Measurements from ENCODE around the gene HCN3.

DNA sequence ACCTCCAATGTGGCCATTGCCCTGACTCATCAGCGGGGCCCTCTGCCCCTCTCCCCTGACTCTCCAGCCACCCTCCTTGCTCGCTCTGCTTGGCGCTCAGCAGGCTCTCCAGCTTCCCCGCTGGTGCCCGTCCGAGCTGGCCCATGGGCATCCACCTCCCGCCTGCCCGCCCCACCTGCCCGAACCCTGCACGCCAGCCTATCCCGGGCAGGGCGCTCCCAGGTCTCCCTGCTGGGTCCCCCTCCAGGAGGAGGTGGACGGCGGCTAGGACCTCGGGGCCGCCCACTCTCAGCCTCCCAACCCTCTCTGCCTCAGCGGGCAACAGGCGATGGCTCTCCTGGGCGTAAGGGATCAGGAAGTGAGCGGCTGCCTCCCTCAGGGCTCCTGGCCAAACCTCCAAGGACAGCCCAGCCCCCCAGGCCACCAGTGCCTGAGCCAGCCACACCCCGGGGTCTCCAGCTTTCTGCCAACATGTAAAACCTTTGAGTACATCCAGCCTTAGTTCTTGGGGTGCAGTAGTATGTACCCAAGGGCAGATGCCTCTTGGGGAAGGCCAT lies 10.8 kb downstream of the HCN3 start:
- TF ChIP-seq POLR2AphosphoS5 (IDR thresholded peaks at IDR 0.05; ENCODE audit: low read depth, low read length) (no peak), SIN3A (IDR thresholded peaks at IDR 0.05; ENCODE audit: borderline replicate concordance, insufficient read depth, low read length) (no peak)
- TF ChIP-seq, protein P1, sequence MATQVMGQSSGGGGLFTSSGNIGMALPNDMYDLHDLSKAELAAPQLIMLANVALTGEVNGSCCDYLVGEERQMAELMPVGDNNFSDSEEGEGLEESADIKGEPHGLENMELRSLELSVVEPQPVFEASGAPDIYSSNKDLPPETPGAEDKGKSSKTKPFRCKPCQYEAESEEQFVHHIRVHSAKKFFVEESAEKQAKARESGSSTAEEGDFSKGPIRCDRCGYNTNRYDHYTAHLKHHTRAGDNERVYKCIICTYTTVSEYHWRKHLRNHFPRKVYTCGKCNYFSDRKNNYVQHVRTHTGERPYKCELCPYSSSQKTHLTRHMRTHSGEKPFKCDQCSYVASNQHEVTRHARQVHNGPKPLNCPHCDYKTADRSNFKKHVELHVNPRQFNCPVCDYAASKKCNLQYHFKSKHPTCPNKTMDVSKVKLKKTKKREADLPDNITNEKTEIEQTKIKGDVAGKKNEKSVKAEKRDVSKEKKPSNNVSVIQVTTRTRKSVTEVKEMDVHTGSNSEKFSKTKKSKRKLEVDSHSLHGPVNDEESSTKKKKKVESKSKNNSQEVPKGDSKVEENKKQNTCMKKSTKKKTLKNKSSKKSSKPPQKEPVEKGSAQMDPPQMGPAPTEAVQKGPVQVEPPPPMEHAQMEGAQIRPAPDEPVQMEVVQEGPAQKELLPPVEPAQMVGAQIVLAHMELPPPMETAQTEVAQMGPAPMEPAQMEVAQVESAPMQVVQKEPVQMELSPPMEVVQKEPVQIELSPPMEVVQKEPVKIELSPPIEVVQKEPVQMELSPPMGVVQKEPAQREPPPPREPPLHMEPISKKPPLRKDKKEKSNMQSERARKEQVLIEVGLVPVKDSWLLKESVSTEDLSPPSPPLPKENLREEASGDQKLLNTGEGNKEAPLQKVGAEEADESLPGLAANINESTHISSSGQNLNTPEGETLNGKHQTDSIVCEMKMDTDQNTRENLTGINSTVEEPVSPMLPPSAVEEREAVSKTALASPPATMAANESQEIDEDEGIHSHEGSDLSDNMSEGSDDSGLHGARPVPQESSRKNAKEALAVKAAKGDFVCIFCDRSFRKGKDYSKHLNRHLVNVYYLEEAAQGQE (IDR thresholded peaks at IDR 0.05; ENCODE audit: insufficient read depth in 1 of 2, low read depth in 2 of 2, low read length in 2 of 2) = no peak
